CD4-positive, alpha-beta T cell treated with Interleukin-1 beta for 1 hour (primary cell): ENCODE measurements around the gene SFXN5.

Experiments
- DNase-seq, 2 donors: peaks; one replicate each; pipeline ENCODE4 v3.0.0-alpha.2; 2020 to 2022

SFXN5 gene

DNA sequence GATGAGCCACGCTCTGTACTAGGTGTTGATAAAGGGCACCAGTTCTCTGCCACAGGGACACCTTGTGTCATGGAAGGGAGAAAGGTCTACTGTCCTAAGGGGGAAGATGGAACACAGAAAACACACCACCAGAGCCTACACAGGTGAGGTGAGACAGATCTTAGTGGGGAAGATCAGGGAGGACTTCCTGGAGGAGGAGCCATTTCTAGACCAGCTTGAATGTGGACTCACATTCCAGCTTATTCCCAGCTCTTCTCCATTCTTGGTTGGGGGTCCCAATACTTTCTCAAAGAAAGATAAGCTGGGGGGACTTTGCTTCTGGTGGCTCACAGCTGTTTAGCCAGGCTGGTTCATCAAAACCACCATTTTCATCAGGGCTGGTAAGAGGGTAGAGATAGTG lies 118.0 kb downstream of the SFXN5 start:
- DNase-seq: no peak

- no peak for DNase-seq
Observed at GRCh38 chr2:72952961-72953360, 118.6 kb downstream of the SFXN5 start.

GRCh38 chr2:72952110-72952823 lies 119.2 kb downstream of the SFXN5 start:
- DNase-seq: no peak

DNA sequence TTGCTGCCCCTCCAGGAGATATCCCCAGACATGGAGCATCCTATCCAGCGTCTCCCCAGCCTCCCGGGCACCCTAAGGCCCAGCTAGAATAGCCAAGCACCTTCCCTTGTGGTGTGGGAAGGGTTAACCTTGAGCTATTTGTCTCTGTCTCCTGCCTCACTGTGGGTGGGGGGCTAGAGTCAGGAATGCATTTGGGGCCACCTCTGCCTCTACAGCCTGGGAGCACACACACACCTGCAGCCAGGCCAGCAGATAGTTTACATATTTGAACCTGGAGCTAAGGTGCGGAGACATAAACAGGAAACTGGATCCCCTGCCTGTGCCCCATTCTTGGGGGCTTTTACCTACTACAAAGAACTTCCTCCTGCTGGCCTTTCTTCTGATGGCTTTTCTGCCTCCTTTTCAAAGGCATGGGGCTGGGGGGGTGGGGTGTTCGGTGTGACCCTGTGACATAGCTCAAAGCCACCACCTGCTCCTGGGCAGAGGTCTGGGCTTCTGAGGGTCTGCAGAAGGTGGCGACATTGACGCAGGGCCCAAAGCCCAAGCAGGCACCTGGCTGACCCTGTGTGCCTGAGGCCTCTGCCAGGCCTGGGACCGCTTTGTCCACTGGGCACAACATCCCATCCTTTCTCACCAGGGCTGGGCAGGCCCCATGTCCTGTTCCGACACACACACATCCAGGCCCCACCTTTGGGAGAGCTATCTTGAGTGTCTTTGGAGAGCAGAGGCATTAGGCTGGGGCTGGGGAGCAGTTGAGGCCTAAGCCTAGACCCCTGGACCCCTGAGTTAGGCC lies 120.0 kb downstream of the SFXN5 start:
- no peak for DNase-seq

DNA sequence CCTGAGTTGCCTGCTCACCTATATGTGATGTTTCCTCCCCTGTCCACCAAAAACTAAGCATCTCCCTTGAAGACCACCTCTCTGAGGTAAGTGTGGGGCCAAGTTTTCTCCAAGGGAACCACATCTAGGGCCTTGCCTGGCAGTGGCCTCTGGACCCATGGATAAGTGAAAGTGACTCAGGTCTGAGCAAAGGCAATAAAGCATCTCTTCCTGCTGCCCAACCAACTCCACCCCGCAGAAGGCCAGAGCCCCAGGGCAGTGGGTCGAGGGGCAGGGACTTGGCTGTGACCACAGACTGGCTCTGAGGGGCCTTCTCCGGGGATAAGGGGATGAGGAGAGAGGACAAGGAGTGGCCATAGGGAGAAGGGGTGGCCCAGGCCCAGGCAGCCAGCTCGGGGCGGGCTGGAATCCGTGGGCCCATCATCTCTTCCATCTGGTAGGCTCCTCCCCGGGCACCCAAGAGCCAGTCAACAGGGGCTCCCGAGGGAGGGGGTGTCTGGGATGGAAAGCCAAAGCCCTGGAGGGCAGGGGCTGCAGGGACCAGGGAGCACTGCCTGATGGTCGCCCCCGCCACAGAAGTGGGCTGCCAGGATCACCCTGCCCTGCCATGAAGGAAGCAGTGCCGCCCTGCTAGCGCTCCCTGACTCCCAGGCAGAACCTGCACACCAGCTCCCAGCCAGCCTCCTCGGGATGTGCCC lies 120.8 kb downstream of the SFXN5 start:
- DNase-seq: no peak

DNA sequence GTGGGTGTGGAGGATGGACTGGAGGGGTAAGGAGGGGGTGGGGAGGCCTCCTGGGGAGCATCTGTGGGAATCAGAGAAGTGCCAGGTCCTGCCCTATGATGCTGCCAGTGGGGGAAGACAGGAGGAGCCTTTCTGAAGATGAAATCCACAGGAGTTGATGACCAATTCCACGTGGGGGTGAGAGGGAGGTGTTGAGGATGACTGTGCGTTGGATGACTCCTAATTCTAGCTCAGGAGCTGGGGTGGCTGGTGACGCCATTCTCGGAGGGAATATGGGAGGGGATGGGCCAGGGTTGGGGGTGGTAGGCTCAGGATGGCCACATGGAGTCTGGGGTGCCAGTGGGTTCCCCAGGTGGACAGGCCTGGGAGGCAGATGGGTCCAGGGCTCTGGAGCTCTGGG lies 121.9 kb downstream of the SFXN5 start:
- no peak for DNase-seq

- no peak for DNase-seq
Observed at GRCh38 chr2:72949045-72949444, 122.5 kb downstream of the SFXN5 start.

DNA sequence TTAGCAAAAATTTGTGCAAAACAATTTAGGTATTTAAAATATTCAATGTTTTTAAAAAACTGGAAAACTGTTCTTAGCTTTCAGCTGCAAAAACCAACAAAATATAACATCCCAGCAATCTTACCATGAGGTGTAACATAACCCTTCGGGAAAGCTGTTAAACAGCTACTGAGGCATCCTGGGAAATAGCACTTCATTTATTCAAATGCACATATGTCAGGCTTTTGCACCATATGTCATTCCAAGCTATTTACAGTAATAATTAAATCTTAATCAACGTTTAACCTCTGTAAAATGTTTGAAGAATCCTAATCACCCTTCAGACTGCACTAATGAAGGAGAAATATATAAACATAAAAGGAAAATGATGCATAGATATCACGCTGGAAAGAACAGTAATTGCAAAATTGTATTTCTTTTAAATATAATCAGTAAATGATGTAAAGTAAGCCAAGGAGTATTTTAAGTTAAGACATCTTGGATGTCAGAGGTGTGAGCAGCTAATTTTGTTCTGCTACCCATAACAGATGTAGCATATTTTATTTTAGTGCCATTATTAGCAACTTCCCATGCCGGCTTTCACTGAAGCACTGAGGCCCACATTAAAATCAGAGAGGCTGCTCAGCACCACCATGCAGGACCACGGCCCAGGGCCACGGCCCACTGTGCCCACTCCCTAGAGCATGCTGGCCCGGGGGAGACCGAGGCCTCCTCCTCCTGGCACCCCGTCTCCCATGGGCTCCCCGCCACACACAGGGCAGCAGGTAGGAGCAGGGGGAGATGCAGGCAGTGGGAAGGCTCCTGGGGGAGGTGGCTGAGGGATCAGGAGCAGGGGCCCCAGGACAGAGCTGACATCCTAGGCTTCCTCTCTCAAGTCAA lies 123.3 kb downstream of the SFXN5 start:
- DNase-seq: no peak

- no peak for DNase-seq
Observed at GRCh38 chr2:72946466-72946865, 125.0 kb downstream of the SFXN5 start.

GRCh38 chr2:72945450-72946019 lies 126.0 kb downstream of the SFXN5 start:
- DNase-seq: no peak

DNA sequence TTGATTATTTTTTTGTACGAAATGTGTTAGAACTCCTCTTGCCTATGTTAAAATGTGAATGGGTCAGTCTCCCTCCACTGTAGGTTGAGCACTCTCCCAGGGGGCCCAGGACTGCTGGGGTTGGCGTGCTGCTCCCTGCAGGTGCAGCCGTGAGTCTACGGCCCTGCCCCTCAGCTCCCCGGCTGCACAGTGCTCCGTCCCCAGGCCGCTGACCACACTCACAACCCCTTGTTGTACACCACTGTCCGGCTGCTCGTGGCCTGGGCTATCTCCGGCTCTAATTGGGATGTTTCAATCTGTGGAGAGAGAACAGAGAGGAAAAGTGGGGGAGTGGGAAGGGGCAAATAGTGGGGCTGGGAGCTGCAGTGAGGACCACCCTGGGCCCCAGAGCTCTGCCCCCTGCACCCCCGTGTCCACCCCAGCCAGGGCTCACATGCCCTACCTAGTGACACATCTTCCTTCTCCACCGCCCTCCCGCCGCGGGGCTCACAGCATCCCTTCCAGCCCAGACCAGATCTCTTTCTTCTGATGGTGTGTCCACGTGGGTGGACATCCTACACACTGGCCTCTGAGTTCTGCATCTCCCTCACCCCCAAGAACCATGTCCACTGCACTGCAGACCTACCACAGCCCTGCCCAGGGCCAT lies 126.6 kb downstream of the SFXN5 start:
- DNase-seq: no peak

DNA sequence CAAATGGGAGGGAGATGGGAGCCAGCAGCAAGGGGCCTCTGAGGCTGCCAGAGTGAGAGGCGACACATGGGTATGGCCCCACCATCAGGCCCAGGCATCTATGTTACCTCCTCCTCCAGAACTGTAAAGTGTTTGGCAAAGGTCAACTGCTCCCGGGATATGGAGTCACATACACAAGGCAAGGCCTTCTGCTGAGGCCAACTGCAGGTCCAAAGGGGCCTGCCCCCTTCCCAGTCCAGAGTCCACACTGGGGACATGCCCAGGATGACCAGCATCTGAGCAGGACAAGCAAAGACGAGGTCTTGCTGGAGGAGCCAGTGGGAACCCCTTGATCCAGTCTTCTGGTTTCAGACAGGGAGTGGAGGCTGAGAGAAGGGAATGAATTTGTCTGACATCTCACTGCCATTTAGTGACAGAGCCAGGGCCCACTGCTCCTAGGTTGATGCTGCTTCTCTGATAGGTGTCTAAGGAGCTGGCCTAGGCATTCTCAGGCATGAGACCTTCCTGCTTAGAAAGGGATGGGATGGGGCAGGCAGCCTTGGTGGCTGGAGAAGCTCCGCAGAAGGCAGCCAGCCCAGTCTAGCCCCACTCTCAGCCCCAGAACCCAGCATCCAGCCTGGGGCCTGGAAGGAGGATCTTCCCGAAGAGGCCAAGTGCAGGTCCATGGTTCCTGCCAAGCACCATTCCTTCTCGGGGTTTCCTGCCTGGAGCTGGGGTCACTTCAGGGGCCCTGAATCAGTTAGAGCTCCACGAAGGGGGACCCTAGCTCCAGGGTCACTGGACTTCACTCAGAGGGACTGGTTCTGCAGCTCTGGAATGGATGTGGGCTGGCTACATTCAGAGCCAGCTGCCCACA lies 127.7 kb downstream of the SFXN5 start:
- no peak for DNase-seq

DNA sequence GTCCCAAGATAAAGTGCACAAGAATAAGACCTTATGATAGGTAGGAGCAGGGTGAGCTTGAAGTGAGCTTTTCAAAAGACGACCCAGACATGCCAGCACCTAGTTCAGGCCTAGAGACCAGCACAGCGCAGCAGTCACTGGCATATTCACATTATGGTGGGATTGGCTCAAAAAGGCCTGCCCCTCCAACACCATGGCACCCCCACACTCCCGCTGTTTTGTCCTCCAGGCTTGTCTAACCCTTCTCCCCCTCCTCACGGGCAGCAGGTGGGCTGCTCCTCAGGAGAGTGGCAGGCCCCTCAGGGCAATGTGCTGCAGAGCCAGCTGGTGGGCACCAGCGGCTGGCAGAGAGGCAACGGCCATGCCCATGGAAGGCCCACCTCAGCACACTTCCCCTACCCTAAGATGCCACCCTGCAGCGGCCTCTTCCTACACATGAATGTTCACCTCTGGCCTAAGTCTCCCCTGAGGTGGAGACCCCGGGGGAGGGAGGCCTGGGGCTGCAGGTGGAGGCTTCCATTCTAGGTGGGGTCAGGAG lies 128.6 kb downstream of the SFXN5 start:
- DNase-seq: no peak

DNA sequence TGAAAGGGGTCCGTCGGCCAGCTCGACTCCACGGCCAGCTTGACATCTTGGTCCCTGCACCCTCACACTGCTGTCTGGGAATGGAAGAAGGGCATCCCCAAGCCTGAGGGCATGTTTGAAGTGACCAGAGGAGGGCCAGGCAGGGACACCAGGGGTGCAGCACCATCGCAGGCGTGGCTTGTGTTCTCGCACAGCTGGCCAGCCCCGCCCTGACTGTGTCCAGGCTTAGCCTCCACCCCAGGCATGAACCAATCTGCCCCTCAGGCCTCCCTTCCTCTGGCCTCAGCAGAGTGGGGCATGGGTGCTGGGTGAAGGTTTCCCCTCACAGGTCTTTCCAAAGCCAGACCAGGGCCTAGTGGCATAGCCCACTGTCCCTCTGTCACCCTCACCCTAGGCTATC lies 129.2 kb downstream of the SFXN5 start:
- DNase-seq: no peak

- DNase-seq: no peak
Observed at GRCh38 chr2:72940786-72941185, 130.7 kb downstream of the SFXN5 start.

- DNase-seq: no peak
Observed at GRCh38 chr2:72940361-72940760, 131.2 kb downstream of the SFXN5 start.

DNA sequence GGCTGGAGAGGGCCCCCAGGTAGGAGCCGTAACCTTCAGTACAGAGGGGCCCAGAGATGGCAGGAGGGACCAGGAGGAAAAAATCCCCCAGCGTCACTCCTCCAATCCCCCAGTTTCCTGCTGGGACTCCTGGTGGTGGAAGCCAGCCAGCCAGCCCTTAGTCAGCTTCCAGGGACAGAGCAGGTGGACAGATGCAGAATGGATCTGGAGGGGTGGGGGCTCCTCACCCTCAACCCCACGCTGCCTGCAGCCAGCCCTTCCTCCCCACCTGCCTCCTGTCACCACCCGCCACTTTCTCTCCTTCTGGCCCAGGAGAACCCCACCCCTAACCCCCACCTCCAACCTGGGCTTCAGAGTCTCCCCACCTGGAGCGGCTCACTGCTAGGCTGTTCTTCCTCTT lies 133.1 kb downstream of the SFXN5 start:
- no peak for DNase-seq

DNA sequence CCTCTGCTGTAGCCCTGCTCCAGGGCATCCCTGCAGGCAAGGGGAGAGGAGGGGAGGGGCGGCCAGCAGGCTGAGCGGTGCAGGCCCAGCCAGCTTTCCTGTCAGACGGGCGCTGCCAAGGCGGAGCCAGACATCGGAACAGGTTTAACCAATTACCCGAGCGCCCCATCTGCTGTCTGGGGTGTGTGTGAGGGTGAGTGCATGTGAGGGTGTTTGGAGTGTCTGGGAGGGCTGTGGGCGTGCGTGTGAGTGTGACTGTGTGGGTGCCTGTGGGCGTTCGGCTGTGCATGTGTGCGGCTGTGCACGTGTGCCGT lies 134.2 kb downstream of the SFXN5 start:
- no peak for DNase-seq

GRCh38 chr2:72936660-72937355 lies 134.7 kb downstream of the SFXN5 start:
- DNase-seq: no peak

GRCh38 chr2:72935611-72935957 lies 135.9 kb downstream of the SFXN5 start:
- no peak for DNase-seq
